Measurements from ENCODE around the gene ZP1. TPM values are rescaled to one million over a fixed set of nuclear protein-coding genes. Genes with fewer than 3 reads are reported as not detected.

ZP1 gene
- total RNA-seq, 1 experiment from 2014 or later = not detected

DNA sequence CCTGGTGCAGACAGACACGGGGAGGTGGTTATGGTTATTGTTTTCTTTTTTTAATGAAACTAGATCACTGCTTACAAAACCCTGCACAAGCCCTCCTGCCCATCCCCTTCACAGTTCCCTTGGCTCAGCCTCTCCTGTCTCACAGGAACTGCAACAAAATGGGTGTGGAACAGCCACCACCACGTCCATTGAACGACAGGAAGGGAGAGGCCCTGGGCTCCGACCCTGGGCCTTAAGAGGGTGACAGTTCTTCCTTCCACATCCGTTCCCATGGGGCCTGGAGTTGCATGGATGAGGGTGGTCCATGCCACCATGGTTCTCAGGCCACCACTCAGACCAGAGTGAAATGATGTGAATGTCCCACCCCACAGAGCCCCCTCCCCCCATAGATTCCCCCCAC, 23.4 kb downstream of the ZP1 start (continued):
- TF ChIP-seq, protein P1, sequence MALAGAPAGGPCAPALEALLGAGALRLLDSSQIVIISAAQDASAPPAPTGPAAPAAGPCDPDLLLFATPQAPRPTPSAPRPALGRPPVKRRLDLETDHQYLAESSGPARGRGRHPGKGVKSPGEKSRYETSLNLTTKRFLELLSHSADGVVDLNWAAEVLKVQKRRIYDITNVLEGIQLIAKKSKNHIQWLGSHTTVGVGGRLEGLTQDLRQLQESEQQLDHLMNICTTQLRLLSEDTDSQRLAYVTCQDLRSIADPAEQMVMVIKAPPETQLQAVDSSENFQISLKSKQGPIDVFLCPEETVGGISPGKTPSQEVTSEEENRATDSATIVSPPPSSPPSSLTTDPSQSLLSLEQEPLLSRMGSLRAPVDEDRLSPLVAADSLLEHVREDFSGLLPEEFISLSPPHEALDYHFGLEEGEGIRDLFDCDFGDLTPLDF (CRISPR knock-in tag; IDR thresholded peaks at IDR 0.05) = no peak

DNA sequence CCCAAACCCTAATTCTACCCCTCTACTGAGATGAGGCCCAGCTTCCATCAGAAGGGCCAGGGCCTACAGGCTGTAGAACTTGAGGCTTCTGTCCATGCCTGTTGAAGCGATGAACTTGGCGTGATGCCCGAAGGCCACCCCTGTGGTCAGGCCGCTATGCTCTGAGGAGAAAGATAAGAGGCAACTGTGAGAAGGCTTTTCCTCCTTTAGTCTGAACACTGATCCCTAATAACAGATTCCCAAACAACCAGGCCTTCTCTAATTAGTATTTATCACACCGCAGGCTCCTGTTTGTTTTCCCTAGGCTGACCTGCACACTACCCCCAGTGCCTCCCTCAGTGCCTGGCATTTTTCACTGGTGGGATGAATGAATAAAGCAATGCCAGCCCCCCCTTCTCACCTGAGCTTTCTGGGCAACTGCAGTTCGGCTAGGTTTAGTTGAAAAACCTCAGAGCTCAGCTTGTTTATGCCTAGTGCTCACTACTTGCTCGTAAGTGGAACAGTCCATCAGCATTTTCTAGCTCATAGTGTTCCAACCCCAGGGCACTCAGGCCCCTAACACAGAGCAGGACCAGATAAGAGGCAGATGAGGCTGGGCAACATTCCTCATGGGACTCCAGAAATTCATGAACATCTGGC, 23.9 kb downstream of the ZP1 start:
- no peak for ATAC-seq
- Mint-ChIP-seq H3K27me3 (ENCODE audit: low read depth) (no peaks in the 10 kb centered on the region), H3K4me1 (no peaks in the 10 kb centered on the region), H3K36me3 (peaks cover 35% of the 10 kb centered on the region), H3K9me3 (no peaks in the 10 kb centered on the region), H3K27ac (peak overlapping the region; percentile 41; the same call in 1 of the 2 replicates), H3K4me3 (no peak overlapping the region)
- CTCF ChIA-PET = interaction anchor here (0.7 to 5.4 kb wide), 3 partner anchors 8 to 128 kb away, joined by 3 to 277 read pairs (median 64); no protein-coding TSS in a partner anchor
- no peak for DNase-seq (ENCODE audit: low spot score)
- POLR2A ChIA-PET = no interaction called here
- TF ChIP-seq SP1 (CRISPR knock-in tag; conservative IDR thresholded peaks at IDR 0.05) = no peak
- TF ChIP-seq, protein P2, sequence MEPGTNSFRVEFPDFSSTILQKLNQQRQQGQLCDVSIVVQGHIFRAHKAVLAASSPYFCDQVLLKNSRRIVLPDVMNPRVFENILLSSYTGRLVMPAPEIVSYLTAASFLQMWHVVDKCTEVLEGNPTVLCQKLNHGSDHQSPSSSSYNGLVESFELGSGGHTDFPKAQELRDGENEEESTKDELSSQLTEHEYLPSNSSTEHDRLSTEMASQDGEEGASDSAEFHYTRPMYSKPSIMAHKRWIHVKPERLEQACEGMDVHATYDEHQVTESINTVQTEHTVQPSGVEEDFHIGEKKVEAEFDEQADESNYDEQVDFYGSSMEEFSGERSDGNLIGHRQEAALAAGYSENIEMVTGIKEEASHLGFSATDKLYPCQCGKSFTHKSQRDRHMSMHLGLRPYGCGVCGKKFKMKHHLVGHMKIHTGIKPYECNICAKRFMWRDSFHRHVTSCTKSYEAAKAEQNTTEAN (CRISPR knock-in tag; IDR thresholded peaks at IDR 0.05) = no peak
- TF ChIP-seq NR2C2 (CRISPR knock-in tag; IDR thresholded peaks at IDR 0.05) = no peak
- TF ChIP-seq, protein P3, sequence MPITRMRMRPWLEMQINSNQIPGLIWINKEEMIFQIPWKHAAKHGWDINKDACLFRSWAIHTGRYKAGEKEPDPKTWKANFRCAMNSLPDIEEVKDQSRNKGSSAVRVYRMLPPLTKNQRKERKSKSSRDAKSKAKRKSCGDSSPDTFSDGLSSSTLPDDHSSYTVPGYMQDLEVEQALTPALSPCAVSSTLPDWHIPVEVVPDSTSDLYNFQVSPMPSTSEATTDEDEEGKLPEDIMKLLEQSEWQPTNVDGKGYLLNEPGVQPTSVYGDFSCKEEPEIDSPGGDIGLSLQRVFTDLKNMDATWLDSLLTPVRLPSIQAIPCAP (CRISPR knock-in tag; IDR thresholded peaks at IDR 0.05) = no peak
- TF ChIP-seq, protein P4, sequence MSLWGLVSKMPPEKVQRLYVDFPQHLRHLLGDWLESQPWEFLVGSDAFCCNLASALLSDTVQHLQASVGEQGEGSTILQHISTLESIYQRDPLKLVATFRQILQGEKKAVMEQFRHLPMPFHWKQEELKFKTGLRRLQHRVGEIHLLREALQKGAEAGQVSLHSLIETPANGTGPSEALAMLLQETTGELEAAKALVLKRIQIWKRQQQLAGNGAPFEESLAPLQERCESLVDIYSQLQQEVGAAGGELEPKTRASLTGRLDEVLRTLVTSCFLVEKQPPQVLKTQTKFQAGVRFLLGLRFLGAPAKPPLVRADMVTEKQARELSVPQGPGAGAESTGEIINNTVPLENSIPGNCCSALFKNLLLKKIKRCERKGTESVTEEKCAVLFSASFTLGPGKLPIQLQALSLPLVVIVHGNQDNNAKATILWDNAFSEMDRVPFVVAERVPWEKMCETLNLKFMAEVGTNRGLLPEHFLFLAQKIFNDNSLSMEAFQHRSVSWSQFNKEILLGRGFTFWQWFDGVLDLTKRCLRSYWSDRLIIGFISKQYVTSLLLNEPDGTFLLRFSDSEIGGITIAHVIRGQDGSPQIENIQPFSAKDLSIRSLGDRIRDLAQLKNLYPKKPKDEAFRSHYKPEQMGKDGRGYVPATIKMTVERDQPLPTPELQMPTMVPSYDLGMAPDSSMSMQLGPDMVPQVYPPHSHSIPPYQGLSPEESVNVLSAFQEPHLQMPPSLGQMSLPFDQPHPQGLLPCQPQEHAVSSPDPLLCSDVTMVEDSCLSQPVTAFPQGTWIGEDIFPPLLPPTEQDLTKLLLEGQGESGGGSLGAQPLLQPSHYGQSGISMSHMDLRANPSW (CRISPR knock-in tag; conservative IDR thresholded peaks at IDR 0.05; ENCODE audit: low read depth) = no peak
- TF ChIP-seq, protein P1 (CRISPR knock-in tag; IDR thresholded peaks at IDR 0.05) = no peak
- TF ChIP-seq RORB (CRISPR knock-in tag; IDR thresholded peaks at IDR 0.05) = no peak
- no peak for TF ChIP-seq ZNF317 (CRISPR knock-in tag; IDR thresholded peaks at IDR 0.05; ENCODE audit: borderline replicate concordance, low read depth)
- TF ChIP-seq FOXJ3 (CRISPR knock-in tag; IDR thresholded peaks at IDR 0.05; ENCODE audit: borderline replicate concordance) = no peak
- TF ChIP-seq ZNF396 (CRISPR knock-in tag; IDR thresholded peaks at IDR 0.05; ENCODE audit: borderline replicate concordance) = no peak
- TF ChIP-seq ZNF423 (CRISPR knock-in tag; IDR thresholded peaks at IDR 0.05) = no peak
- no peak for TF ChIP-seq SMAD4 (CRISPR knock-in tag; IDR thresholded peaks at IDR 0.05)
- no peak for TF ChIP-seq IRF2 (CRISPR knock-in tag; IDR thresholded peaks at IDR 0.05; ENCODE audit: borderline replicate concordance, low read depth)
- no peak for TF ChIP-seq NFATC4 (CRISPR knock-in tag; IDR thresholded peaks at IDR 0.05)
- TF ChIP-seq, protein P5, sequence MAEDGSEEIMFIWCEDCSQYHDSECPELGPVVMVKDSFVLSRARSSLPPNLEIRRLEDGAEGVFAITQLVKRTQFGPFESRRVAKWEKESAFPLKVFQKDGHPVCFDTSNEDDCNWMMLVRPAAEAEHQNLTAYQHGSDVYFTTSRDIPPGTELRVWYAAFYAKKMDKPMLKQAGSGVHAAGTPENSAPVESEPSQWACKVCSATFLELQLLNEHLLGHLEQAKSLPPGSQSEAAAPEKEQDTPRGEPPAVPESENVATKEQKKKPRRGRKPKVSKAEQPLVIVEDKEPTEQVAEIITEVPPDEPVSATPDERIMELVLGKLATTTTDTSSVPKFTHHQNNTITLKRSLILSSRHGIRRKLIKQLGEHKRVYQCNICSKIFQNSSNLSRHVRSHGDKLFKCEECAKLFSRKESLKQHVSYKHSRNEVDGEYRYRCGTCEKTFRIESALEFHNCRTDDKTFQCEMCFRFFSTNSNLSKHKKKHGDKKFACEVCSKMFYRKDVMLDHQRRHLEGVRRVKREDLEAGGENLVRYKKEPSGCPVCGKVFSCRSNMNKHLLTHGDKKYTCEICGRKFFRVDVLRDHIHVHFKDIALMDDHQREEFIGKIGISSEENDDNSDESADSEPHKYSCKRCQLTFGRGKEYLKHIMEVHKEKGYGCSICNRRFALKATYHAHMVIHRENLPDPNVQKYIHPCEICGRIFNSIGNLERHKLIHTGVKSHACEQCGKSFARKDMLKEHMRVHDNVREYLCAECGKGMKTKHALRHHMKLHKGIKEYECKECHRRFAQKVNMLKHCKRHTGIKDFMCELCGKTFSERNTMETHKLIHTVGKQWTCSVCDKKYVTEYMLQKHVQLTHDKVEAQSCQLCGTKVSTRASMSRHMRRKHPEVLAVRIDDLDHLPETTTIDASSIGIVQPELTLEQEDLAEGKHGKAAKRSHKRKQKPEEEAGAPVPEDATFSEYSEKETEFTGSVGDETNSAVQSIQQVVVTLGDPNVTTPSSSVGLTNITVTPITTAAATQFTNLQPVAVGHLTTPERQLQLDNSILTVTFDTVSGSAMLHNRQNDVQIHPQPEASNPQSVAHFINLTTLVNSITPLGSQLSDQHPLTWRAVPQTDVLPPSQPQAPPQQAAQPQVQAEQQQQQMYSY (CRISPR knock-in tag; IDR thresholded peaks at IDR 0.05) = no peak
- TF ChIP-seq KAT7 (CRISPR knock-in tag; IDR thresholded peaks at IDR 0.05; ENCODE audit: borderline replicate concordance) = no peak
- TF ChIP-seq EMX1 (CRISPR knock-in tag; IDR thresholded peaks at IDR 0.05) = no peak
